NCI-H146 treated with DMSO at 0.1 percent for 48 hours (cell line): Measurements from ENCODE around the gene IL1RAPL1.

ENCODE experiments used
- DNase-seq: peaks from one replicate; lab custom pipeline; 2025; ENCODE audit not compliant: unreplicated experiment; lab: John Stamatoyannopoulos, UW

Gene IL1RAPL1

DNA sequence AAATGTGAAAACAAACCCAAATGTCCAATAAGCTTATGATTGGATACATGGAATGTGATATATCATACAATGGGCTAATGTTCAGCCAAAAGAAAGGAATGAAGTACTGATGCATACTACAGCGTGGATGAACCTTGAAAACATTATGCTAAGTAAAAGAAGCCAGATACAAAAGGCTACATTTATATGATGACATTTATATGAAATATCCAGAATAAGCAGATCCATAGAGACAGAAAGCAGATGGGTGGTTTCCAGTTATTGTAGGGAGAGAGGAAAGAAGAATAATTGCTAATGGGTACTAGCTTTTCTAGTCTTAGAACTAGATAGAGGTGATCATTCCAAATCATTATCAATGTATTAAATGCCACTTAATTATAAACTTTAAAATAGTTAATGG, 801.3 kb downstream of the IL1RAPL1 start:
- DNase-seq = no peak

DNA sequence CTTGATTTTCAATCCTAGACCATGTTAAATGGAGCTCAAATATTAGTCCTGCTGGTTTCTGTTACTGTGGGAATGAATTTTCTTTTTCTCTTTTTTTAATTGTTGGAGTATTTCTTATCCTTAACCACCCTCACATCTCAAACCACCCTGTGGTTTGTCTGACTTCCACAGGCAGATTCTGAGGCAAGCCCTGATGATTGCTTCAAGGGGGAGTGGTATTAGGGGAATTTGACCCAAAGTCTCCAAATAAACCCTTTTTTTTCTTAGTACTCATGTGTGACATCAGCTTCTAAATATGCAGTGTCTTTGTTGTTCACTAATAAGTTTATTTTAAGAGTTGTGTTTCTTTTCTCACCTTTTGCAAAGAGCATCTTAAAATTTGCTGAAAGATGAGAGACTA, 810.3 kb downstream of the IL1RAPL1 start:
- DNase-seq = no peak

DNA sequence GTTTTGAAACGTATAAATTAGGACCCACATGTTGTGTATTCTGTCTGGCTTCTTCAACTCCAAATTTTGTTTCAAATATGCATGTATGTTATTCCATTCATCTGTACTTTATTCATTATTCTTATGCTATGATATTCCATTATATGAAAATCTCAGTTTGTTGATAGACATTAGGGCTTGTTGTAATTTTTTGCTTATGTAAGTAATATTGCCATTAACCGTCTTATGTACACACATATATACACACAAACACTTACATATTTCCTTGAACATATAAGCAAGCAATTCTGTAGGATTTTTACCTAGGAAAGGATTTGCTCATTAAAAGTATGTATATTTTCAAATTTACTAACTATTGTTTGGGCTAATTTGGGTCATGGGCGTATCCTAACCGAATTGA, 820.1 kb downstream of the IL1RAPL1 start:
- no peak for DNase-seq

DNA sequence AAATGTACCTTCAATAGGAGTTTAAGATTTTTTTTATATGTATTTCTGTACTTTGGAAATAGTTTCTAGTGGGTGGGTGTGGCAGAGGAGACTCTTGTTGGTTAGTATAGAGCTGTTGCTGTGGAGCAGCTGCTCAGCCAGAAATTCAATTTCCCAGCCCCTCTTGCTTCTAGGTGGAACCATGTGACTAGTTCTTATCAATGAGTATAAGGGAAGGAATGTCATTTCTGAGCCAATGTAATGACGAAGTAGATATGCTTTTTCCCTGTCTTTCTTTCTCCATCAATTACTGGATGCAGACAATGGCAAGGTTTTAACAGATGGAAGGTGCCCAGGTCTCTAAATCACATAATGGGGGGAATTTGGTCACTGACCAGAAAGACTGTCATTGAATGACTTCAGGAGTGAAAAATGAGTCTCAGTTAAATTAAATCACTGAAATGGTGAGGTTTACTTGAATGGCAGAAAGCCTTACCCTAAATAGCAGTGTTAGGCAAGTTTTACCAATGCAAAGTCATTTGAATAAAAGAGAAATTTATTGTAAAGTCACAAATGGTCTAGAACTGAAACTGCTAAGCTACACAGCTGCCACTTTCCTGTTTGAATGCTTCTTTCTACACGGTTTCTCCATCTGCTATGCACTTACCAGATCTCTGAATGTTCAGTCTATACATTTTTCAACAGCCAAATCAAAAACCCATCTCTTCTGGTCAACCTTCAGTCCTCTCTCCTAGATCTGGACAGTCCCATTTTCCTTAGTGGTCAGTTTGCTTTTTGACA, 832.7 kb downstream of the IL1RAPL1 start:
- DNase-seq = no peak

- no peak for DNase-seq
These were observed 834.8 kb downstream of the IL1RAPL1 start for GRCh38 chrX:29422034-29422433.

DNA sequence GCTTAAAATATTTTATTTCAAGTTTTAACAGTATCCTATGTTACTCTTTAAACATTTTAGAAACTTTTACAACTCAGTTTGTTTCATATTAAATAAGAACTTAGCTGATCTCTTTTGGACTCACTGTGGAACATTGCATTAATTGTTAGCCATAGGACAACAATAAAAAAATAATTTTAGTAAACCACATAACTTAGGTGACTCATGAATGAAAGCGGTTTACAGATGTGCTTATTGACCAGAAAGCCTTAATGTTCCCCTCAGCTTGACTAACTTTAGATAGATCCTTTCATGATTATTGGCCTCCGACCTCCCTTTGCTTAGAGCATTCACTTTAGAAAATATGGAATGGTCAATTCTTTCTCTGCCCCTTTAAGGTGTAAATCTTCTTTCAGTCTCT, 844.6 kb downstream of the IL1RAPL1 start:
- DNase-seq = no peak

DNA sequence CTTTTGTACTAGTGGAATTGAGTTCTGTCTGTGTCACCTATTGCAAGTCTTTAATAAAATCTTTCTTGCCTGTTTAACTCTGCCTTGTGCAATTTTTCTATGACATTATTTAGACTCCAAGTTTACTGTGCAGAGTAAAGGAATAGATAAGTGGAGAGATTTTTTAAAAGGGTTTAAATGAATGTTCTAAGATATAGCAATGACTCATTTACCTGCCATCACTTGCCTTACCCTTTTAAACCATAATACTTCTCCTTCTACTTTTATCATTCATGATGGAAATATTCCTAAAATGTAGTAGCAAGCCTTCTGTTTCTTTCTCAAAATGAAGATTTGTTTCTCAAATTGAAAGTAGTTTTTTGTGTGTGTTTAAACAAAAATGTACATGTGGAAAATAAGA, 845.3 kb downstream of the IL1RAPL1 start:
- no peak for DNase-seq

DNA sequence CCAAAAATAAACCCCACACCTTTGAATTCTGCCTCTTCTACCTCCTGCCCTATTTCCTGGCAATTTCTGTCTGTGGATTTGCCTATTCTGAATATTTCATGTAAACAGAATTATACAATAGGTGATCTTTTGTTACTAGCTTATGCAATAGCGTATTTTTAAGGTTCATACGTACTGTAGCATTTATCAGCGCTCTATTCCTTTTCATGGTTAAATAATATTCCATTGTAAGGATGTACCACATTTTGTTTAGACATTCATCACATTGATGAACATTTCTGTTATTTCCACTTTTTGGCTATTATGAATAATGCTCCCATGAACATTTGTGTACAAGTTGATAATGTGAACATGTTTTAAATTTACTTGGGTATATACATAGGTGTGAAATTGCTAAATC, 847.7 kb downstream of the IL1RAPL1 start:
- DNase-seq = no peak

GRCh38 chrX:29435396-29435795, 848.1 kb downstream of the IL1RAPL1 start:
- no peak for DNase-seq

DNA sequence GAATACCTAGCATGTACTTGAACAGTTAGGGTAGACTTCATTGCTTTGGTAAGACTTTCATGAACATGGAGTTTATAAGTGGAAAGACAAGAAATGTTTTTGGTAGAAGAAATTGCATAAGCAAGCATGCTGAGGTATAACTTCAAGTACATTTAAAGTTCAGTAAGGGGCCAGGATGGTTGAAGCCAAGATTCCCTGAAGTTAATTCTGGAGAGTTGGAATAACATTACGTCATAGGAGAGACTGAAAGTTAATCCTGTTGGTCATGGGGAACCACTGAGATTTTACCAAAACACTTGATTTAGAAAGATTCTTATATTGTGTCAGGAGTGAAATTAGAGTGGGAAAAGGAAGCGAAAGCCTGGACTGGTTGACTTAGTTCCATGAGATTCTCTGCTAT, 860.6 kb downstream of the IL1RAPL1 start:
- no peak for DNase-seq

GRCh38 chrX:29453333-29453732, 866.1 kb downstream of the IL1RAPL1 start:
- DNase-seq = no peak

- no peak for DNase-seq
These were observed 868.5 kb downstream of the IL1RAPL1 start for GRCh38 chrX:29455702-29456101.

- no peak for DNase-seq
These were observed 873.8 kb downstream of the IL1RAPL1 start for GRCh38 chrX:29461039-29461438.

- no peak for DNase-seq
These were observed 879.2 kb downstream of the IL1RAPL1 start for GRCh38 chrX:29466456-29466855.

- no peak for DNase-seq
These were observed 881.8 kb downstream of the IL1RAPL1 start for GRCh38 chrX:29468911-29469494.

GRCh38 chrX:29470030-29470429, 882.8 kb downstream of the IL1RAPL1 start:
- no peak for DNase-seq

- DNase-seq = no peak
These were observed 884.6 kb downstream of the IL1RAPL1 start for GRCh38 chrX:29471829-29472228.

GRCh38 chrX:29477878-29478277, 890.6 kb downstream of the IL1RAPL1 start:
- DNase-seq = no peak

- DNase-seq = no peak
These were observed 891.3 kb downstream of the IL1RAPL1 start for GRCh38 chrX:29478336-29479069.

GRCh38 chrX:29487214-29487613, 900.0 kb downstream of the IL1RAPL1 start:
- no peak for DNase-seq

DNA sequence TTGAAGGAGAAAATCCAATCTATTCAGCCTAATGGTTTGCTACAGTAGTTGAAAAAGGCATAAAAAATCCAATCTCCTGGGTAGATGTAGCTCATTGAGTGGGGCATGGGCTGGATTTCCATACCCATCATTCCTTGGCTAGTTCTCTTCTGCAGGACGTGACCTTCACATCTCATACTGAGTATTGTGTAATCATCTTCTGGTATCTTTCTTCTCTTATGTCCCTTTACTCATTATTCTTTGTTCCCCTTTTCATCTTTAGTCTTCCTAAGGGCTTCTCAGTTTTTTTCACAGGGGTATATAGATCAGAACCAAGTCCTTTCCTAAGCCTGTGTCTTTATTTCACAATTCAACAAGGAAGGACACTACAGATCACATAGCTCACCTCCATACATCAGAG, 900.5 kb downstream of the IL1RAPL1 start:
- DNase-seq = no peak

GRCh38 chrX:29488919-29489318, 901.7 kb downstream of the IL1RAPL1 start:
- no peak for DNase-seq
